ENCODE results near the gene SAP30L.

- TF ChIP-seq POLR2A (IDR thresholded peaks at IDR 0.05; ENCODE audit: low read depth) = no peak
- no peak for TF ChIP-seq EP300 (IDR thresholded peaks at IDR 0.05)
Measured at GRCh38 chr5:154486427-154486866, 40.6 kb downstream of the SAP30L start.
